Ammon's horn (tissue), 1 donor: ENCODE measurements around the gene SMOC2.
"Not testable (repeated sequence)": the region's sequence is repeated elsewhere in the genome, so short reads cannot be mapped to it uniquely, and the experiment has no call there.

Source experiments
- DNase-seq: peaks from one replicate; pipeline ENCODE4 v3.0.0-alpha.2; 2016; ENCODE audit warnings: low spot score

Gene SMOC2

DNA sequence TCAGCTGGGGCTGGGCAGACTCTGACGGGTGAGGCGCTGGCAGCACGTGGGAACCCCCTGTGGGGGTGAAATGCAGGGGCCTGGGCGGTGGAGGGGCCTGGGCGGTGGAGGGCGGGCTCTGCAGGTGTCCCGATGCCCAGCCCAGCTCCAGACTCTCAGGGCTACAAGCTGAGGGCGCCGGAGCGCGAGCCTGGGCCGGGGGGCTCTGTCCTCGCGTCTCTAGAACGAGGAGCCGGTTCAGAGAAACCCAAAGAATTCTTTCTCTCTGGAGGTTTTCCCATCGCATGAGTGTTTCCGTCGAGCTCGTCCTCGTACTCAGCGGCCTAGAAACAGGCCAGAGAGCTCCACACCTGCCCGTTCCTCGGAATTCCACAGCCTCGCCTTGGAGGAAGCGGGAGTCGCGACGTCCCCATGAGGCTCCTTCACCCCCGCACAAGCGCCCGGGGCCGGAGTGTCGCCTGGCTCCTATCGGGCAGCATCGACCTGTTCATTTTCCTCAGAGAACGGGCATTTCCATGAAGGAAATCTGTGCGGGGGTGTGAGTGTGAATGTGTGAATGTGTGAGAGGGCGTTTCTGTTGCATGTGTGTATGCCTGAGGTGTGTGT lies 76.9 kb downstream of the SMOC2 start:
- no peak for DNase-seq

DNA sequence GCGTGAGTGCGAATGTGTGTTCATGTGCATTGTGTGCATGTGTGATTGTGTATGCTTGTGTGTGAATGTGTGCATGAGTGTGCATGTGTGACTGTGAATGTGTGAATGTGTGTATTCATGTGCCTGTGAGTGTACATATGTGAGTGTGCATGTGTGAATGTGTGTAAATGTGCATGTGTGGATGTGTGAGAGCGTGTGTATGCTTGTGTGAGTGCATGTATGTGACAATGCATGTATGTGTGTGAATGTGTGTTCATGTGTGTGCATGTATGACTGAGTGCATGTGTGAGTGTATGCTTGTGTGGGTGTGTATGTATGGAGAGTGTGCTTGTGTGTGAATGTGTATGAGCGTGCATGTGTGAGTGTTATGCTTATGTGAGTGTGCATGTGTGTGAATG lies 77.4 kb downstream of the SMOC2 start:
- no peak for DNase-seq

DNA sequence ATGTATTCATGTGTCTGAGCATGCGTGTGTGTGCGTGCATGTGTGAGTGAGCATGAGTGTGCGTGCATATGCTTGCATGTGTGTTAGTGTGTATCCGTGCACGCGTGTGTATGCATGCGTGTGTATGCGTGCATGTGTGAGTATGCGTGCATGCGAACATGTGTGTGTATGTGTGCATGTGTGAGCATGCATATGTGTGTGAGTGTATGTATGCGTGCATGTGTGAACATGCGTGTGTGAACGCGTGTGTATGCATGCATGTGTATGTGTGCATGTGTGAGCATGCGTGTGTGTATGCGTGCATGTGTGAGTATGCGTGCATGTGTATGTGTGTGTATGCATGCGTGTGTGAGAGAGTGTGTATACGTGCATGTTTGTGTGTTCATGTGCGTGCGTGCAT lies 77.9 kb downstream of the SMOC2 start:
- DNase-seq: no peak

DNA sequence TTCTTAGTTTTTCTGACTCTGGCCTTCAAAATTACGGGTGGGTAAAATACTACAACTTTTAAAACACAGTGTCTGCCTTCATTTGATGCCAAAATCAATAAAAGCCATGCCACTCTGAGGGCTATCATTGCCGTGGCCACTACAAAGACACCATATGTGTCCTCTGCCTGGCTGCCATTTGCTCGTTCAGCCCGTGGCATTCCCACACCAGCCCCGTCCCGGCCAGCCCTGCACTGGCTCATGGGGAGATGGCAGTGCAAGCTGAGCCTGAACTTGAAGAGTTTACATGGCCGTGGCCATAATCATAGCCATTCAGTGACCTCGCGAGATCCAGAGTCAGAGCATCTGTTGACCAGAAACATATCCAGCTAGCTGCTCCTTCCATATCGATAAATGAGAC lies 79.2 kb downstream of the SMOC2 start:
- DNase-seq: no peak

DNA sequence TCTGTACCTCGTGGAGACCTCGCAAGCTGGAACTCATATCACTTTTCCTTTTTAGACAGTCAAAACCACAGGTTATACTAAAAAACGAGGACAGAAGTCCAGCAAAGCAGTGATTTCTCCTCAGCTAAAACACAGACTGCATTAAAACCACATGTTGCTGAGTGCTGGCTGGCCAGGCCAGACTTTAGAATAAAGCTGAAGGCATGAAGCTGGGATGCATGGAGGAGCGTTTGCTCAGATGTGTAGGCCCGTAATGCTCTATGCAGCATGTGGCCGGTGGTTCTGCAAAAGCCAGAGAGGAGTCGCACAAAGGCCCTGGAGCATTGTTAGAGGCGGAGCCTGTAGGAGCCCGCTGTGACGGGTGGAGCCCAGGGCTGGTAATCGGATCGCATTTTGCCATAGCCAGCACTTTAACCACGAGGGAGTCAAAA lies 83.6 kb downstream of the SMOC2 start:
- no peak for DNase-seq

DNA sequence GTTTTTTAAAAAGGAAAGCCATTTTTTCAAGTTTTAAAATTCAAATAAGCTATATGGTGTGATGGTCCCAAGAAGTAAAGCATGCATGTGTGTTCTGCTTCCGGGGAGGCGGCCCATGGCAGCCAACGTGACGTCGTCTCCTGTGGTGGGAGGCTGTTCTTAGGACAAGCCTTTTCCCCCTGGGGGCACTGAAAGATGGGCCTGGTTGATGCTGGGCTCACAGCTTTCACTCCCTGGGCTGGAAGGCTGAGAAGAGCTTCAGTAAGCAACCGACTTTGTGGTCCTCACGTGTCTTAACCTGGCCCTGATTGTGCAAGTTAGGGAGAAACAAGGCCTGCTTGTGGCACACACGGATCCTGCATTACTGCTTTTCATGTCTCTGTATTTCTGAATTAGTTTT lies 84.1 kb downstream of the SMOC2 start:
- DNase-seq: no peak

DNA sequence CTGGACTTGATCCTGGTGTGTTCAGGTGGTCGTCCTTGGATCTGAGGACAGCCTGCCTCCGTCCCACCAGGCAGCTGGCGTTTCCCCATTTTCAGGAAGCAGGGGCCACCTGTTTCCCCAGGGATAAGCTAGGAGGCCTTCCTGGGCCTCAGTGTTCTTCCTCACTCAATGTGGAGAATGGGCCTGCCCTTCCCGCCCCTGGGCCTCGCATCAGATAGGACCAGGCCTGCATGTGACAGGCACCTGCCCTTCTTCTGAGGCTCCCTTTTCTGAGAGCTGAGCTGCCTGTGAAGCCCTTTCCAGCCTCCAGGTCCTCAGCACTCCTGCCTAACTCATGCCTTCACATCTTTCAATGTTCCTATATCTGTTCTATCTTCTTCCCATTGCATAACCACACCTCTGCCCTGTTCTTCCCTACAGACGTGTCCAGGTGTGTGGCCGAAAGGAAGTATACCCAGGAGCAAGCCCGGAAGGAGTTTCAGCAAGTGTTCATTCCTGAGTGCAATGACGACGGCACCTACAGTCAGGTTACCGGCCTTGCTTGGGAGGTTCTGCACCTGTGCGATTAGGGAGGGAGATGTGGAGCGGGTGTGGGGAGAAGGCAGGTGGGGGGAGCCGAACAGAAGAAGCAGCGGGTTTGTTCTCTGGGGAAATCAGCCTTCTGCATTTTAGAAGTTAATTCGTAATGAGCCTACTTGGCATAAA lies 85.1 kb downstream of the SMOC2 start:
- no peak for DNase-seq

DNA sequence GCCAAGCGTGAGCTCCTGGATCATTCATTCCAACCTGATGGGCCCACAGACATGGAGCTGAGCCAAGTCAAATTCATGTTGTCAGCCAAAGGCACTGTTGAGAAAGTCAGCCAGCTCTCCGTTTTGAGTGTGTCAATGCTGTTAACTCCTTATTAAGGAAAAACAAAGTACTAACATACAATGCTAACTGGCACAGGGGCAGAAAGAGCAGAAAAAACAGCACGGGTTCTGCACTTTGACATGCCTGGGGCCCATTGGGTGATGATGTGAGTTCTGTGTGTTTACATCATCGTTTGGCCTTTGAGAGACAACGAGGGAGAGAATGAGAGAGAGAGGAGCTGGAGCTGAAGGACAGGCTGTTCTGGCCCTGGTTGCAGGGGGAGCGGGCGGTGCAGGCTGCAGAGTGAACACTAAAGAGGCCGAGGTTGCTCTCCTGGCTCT lies 85.9 kb downstream of the SMOC2 start:
- no peak for DNase-seq

DNA sequence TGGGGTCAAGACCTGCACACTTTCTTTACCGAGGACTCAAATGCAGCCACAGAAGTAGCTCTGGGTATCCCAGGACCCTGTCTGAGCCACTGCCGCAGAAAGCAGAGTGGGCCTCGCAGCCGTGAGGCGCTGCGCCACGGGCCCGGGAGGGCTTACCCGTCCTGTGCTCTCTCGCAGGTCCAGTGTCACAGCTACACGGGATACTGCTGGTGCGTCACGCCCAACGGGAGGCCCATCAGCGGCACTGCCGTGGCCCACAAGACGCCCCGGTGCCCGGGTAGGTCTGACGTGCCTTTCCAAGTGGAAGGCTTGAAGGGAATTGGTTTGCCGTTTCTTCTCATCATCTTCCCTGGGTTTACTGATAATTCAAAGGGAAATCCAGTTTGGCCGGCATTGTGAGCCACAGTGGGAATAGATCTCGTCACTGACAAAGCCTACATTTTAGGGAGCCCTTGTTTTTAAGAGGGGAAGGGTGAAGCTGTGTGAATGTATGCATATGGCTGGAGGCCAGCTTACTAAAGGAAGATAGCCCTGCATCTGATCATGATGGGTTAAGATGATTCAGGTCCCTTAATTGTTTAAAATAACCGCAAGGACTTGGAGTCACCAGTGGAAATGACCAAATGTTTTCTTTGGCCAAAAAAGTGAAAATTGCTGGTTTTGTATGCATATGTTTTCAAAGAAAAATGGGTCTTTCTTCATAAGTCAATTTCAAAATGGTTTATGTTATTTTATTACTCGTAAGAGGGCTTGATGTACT lies 86.6 kb downstream of the SMOC2 start:
- DNase-seq: no peak

DNA sequence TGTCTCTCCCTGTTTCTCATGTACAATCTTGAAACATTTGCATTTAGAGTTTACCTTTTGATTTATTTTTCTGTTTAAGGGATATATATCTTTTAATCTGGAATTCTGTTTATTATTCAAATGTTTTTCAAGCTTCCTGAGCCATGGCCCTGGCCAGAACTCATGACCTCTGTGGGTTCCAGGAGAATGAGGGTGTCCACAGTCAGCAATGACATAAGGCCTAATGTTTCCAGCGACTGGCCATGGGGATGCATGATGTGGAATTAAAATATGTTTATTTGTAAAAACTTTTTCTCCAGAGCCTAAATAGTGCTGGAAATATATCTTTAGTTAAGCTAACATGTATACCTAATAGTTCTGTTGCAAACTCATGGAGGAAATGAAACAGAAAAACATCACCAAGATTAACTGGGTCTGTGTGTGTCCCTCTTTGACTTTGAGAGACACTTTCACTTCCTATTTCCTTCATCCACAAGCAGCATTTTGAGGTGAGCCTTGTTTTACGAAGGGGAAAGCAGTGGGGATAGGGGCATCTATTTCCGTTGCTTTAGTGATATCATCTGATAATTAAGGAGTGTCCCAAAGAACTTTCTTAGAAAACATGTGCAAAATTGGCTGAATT lies 87.6 kb downstream of the SMOC2 start:
- DNase-seq: no peak

DNA sequence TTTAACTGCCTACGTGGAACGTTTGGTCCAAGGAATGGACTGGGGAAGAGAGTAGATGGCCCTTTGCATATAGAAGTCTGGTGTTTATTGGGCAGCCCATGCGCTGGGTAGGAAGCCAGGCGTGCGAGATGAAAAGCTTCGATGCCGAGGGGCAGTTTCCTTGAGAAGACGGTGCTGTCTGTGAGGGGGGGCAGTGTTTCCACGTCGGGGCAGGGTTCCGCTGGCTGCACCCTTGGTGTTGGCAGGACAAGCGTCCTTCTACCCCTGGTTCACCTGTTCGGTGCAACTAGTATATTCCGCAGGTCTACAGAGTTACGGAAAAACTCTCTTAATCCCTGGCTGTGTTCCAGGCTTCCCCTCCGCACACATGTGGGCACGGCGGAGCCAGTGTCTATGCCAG lies 88.2 kb downstream of the SMOC2 start:
- no peak for DNase-seq

DNA sequence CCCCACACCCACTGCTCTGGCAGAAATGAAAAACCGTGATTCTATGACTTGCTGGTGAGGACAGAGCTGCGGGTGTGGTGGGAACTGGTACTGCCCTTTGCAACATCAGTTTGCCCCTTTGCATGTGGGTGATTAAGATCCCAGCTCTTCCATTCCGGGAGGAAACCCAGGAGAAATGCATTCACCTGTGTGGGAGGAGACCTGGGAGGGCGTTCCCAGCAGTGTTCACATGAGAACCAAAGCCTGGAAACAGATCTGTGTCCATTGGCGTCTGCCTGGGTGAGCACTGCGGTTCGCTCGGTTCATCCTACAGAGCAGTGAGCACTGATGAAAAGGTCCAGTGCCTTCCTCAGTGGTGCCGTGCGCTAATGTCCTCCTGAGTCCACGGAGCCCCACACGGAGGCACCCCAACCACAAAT lies 89.7 kb downstream of the SMOC2 start:
- no peak for DNase-seq

DNA sequence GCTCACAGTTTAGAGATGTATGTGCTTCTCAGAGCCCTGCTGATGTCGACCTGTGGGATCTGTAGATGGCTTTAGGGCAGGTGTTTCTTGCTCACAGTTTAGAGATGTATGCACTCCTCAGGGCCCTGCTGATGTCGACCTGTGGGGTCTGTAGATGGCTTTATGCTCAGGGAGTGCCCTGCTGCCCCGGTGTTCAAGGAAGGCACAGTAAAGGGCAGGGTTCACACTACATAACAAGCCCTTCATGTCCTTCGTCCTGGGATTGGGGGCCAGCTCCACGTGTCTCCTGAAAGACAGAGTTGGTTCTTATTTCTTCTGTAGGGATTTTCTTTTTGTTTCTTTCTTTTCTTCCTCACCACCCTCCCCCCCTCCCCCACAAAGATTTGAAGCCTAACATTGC lies 91.1 kb downstream of the SMOC2 start:
- DNase-seq: no peak

DNA sequence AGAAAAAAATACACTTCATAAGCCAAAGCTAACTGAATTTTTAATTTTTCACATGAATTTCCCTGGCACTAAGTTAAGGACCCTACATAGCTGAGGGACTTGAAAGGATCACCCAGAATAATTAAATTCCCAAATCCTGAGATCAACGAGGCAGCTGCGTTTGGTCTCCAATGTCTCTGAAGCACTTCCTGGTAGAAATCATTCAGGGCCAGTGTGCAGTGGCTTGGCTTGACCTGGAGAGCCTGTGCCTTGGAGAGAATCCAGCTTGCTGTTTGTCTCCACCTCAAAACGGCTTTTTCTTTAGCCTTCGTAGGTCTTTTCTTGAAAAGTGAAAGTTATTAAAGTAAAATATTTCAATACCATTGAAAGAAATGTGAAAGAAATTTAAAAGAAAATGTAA lies 92.4 kb downstream of the SMOC2 start:
- no peak for DNase-seq

DNA sequence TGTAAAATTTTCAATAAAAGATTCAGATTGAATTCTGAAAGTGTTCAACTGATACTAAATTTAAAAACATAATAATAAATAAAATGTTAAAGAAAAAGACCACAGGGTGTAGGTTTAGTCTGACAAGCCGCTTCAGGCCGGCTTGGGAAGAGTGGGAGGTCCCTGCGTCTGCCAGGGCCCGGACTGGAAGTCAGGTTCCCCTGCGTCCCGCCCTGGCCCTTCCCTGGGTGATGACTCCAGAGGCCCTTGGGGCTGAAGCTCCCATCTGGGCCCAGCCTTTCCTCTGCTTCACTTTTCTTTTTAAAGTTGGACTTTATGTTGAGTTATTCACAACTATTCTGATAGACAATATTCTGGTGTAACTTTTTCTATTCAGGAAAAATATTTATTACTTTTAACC lies 93.3 kb downstream of the SMOC2 start:
- no peak for DNase-seq

DNA sequence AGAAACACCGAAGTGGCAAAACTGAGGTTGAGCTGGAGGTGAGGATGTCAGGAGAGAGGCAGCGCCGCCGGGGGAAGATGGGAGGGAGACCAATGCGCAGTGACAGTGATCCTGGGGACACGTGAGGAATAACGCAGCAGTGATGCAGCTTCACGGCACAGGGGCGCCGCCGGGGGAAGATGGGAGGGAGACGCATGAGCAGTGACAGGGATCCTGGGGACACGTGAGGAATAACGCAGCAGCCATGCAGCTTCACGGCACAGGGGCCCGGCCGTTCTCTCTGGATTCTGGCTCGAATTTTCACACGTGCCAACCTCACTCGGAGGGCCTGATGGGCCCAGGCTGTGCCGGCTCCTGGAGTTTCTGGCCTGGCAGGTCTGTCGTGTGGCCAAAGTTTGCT lies 94.7 kb downstream of the SMOC2 start:
- no peak for DNase-seq

DNA sequence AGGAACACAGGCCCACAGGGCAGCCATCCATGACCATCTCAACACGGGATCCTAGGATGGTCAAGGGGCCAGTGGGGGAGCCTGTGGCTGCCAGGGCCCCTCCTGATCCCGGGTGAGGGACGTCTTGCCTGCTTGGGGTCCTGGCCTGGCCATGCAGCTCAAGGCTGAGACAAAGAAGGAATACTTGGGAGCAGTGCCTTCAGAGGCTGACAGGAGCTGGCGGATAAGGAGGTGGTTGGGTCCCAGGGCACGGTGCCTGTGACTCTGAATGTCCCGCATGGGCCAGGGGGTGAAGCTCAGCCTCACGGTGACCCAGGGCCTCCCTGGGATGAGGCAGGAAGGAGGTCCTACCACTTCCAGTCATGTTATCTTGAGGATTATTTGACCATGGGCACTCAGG lies 95.2 kb downstream of the SMOC2 start:
- DNase-seq: no peak

DNA sequence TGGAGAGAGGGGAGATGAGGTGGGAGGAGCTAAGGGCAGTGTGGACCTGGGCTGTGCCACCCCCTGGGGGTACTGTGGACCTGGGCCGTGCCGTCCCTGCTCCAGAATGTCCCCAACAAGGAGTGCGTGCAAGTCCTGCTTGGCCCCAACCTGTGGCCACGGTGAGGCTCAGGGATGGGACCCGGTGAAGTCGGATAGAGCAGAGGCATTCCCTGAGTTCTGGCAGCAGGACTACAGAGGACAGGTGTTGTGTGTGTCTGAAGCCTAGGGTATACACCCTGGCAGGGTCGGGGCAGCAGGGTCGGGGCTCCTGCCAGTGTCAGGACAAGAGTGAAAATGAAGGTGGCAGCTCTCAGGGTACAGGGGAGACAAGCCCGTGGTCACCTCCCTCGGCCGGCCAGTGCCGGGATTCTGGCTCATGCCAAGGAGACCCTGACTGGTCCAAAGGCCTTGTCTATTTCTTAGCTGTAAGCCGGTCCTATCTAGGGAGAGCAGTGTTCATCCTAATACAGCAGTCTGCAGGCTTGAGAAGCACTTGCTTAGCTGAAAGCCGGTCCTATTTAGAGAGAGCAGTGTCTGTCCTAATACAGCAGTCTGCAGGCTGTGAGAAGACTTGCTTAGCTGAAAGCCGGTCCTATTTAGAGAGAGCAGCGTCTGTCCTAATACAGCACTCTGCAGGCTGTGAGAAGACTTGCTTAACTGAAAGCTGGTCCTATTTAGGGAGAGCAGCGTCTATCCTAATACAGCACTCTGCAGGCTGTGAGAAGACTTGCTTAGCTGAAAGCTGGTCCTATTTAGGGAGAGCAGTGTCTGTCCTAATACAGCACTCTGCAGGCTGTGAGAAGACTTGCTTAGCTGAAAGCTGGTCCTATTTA lies 95.9 kb downstream of the SMOC2 start:
- DNase-seq: peak; percentile 34

DNA sequence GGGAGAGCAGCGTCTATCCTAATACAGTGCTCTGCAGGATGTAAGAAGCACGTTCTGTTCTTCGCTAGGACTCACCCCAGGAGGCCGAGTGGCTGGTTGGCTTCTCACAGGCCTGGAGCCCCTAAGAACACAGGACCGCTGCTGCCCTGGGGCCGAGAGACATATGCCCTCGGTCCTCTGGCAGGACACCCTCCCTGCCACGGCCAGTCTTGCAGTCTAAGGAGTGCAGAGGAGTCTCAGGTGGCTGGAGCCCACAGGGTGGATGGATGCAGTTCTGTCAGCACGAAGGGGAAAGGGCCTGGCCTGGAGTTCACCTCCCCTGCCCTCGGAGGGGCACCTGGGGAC lies 96.5 kb downstream of the SMOC2 start:
- DNase-seq: no peak

DNA sequence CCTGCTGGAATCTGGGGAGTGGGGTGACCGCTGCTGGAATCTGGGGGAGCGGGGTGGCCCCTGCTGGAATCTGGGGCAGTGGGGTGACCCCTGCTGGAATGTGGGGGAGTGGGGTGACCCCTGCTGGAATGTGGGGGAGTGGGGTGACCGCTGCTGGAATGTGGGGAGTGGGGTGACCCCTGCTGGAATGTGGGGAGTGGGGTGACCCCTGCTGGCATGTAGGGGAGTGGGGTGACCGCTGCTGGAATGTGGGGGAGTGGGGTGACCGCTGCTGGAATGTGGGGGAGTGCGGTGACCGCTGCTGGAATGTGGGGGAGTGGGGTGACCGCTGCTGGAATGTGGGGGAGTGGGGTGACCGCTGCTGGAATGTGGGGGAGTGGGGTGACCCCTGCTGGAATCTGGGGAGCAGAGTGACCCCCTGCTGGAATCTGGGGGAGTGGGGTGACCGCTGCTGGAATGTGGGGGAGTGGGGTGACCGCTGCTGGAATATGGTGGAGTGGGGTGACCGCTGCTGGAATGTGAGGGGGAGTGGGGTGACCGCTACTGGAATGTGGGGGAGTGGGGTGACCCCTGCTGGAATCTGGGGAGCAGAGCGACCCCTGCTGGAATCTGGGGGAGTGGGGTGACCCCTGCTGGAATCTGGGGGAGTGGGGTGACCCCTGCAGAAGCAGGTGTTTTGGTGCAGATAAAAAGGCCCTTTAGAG lies 97.4 kb downstream of the SMOC2 start:
- DNase-seq: not testable (repeated sequence)
